Ecto neural progenitor cell (in vitro differentiated cells): ENCODE results near the gene GALNTL6.

ENCODE experiments used
- DNase-seq: peaks from one replicate; pipeline ENCODE4 v3.0.0-alpha.2; 2018; ENCODE audit warnings: low spot score

GALNTL6 gene

GRCh38 chr4:172989984-172990820 lies 1177.0 kb downstream of the GALNTL6 start:
- DNase-seq = no peak

GRCh38 chr4:172992648-172993378 lies 1179.6 kb downstream of the GALNTL6 start:
- no peak for DNase-seq

- no peak for DNase-seq
Measured at GRCh38 chr4:172995161-172995560, 1182.0 kb downstream of the GALNTL6 start.

- DNase-seq = no peak
Measured at GRCh38 chr4:172995704-172996103, 1182.5 kb downstream of the GALNTL6 start.

- DNase-seq = no peak
Measured at GRCh38 chr4:172996571-172997216, 1183.5 kb downstream of the GALNTL6 start.

- DNase-seq = no peak
Measured at GRCh38 chr4:172997217-172997609, 1184.0 kb downstream of the GALNTL6 start.

GRCh38 chr4:172997856-172998255 lies 1184.7 kb downstream of the GALNTL6 start:
- DNase-seq = no peak

GRCh38 chr4:172998527-172999469 lies 1185.6 kb downstream of the GALNTL6 start:
- DNase-seq = no peak

- no peak for DNase-seq
Measured at GRCh38 chr4:173001571-173001970, 1188.4 kb downstream of the GALNTL6 start.

GRCh38 chr4:173002830-173003561 lies 1189.8 kb downstream of the GALNTL6 start:
- no peak for DNase-seq

- no peak for DNase-seq
Measured at GRCh38 chr4:173005912-173006633, 1192.9 kb downstream of the GALNTL6 start.

- no peak for DNase-seq
Measured at GRCh38 chr4:173008436-173008835, 1195.2 kb downstream of the GALNTL6 start.

- DNase-seq = no peak
Measured at GRCh38 chr4:173009129-173009823, 1196.1 kb downstream of the GALNTL6 start.

GRCh38 chr4:173012608-173013007 lies 1199.4 kb downstream of the GALNTL6 start:
- DNase-seq = no peak

- peak; percentile 70 for DNase-seq
Measured at GRCh38 chr4:173013232-173013930, 1200.2 kb downstream of the GALNTL6 start.

- peak; percentile 71 for DNase-seq
Measured at GRCh38 chr4:173014113-173014558, 1200.9 kb downstream of the GALNTL6 start.

- no peak for DNase-seq
Measured at GRCh38 chr4:173014836-173015235, 1201.6 kb downstream of the GALNTL6 start.

- DNase-seq = no peak
Measured at GRCh38 chr4:173017802-173018201, 1204.6 kb downstream of the GALNTL6 start.

- DNase-seq = no peak
Measured at GRCh38 chr4:173018446-173018845, 1205.2 kb downstream of the GALNTL6 start.
